ENCODE results near the gene ARRB1.
"Not testable (repeated sequence)": the region's sequence is repeated elsewhere in the genome, so short reads cannot be mapped to it uniquely, and the experiment has no call there.

Gene ARRB1

GRCh38 chr11:75371949-75372876, 20.8 kb upstream of the ARRB1 start:
- DNase-seq (ENCODE audit: low spot score), result no peak

- DNase-seq (ENCODE audit: low spot score), result no peak
Measured at GRCh38 chr11:75369560-75370255, 18.2 kb upstream of the ARRB1 start.

GRCh38 chr11:75366826-75367225, 15.4 kb upstream of the ARRB1 start:
- DNase-seq (ENCODE audit: low spot score), result not testable (repeated sequence)

DNA sequence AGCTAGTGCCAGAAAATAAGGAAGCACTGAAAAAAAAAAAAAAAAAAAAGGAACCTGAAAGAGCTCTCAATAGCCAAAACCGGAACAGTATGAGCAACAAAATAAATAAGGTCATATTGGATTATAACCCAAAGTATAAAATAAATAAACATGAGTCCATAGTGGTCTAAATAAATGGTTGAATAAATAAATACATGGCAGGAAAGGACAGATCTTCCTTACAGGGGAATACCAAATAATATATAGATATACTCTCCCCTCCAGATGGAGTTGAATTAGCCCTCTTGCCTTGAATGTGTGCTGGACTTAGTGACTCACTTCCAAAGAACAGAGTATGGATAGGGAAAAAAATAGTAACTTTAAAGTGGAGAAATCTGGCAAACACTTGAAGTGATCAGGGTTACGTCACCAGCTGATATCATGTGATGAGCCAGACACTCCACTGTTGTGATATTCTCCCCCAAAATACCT, 14.3 kb upstream of the ARRB1 start:
- no peak for DNase-seq (ENCODE audit: low spot score)

DNA sequence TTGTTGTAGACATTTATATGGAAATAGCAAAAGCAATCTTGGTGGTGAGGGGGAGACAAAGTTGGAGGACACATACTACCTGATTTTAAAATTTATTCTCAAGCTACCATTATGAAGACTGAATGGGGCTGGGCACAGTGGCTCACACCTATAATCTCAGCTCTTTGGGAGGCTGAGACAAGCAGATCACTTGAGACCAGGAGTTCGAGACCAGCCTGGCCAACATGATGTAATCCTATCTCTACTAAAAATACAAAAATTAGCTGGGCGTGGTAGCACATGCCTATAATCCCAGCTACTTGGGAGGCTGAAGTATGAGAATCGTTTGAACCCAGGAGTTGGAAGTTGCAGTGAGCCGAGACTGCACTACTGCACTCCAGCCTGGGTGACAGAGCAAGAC, 10.8 kb upstream of the ARRB1 start:
- DNase-seq (ENCODE audit: low spot score), result not testable (repeated sequence)

- DNase-seq (ENCODE audit: low spot score), result no peak
Measured at GRCh38 chr11:75356613-75357012, 5.2 kb upstream of the ARRB1 start.

DNA sequence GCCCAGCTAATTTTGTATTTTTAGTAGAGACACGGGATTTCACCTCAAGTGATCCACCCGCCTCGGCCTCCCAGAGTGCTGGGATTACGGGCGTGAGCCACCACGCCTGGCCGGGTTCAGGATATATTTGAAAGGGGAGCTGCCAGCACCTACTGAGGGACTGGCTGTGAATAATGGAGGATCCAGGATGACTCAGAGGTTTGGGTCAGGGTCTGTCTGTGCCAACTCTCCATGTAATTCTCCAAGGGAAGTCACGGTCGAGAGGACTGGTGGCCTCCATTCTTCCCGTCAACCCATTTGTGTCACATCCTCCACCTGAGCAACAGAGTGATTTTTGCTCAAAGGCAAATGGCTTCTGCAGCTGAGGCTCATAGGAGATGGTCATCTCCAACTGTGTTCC, 3.6 kb upstream of the ARRB1 start:
- no peak for DNase-seq (ENCODE audit: low spot score)

GRCh38 chr11:75352588-75353206, 1.2 kb upstream of the ARRB1 start:
- no peak for DNase-seq (ENCODE audit: low spot score)

DNA sequence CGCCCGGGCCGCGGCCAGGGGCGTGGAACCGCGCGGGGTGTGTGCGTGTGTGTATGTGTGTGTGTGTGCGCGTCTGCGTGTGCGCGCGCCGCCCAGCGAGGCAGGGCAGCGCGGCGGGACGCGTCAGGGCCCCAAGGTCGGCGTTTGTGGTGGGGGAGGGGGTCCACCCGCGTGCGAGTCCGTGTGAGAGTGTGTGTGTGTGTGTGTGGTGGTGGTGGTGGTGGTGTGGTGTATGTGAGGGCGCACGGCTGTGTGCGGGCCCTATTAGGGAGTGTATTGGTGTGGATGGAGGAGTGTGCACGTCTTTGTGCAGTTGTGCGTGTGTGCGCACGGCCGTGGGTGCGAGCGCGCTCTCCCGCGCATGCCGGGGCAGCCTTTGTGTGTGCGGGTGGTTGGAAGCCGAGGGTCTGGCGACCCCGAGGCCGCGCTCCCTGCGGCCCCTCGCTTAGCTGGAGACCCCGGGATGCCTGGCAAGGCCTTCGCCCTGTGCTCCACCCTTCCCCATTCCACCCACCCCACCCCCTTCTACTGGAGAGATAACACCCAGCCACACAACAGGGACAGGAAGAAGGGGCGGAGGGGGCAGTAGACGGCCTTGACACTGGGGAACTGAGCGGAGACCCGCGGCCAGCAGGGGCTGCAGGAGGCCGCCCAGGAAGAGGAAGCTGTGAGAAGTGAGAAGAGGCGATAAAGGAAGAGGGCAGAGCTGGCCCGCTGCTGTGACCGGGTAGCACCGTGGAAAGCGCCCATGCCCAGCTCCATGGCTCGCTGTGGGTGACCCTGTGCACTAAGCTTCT, 528 bp upstream of the ARRB1 start:
- no peak for DNase-seq (ENCODE audit: low spot score)

DNA sequence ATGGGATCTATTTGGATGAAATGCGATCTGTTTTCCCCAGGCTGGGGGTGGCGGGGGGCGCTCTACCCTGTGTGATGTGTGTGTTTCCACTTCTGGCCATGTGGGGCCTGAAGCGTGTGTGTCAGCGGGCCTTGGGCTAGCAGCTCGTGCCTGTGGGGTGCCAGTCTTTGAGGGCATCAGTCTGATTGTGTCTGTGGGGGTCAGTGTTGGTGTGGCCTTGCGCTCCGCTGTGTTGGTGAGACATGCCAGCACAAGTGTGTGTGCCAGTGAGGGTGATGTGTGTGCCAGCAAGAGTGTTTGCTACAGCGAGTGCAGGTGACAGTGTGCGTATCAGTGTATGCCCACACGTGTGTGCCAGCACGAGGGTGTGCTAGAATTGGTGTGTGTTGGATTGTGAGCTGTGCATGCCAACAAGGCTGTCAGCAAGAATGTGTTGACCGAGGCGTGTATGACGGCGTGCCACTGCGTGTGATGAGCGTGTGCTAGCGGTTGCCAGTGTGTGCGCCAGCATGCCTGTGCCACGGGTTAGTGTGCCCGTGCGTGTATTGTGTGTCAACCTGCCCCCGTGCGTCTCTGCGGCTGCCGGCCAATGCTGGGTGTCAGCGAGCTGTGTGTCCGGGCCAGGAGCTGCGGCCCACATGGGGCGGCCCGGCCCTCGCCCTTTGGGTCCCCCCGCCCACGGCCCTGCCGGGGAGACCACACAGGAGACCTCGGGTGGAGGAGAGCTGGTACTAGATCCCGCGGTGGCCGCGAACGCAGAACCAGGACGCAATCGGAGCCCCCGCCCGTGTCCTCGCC, 519 bp downstream of the ARRB1 start:
- no peak for DNase-seq (ENCODE audit: low spot score)

GRCh38 chr11:75350122-75350742, 1.2 kb downstream of the ARRB1 start:
- no peak for DNase-seq (ENCODE audit: low spot score)

GRCh38 chr11:75349521-75350116, 1.8 kb downstream of the ARRB1 start:
- no peak for DNase-seq (ENCODE audit: low spot score)

GRCh38 chr11:75347781-75348566, 3.5 kb downstream of the ARRB1 start:
- no peak for DNase-seq (ENCODE audit: low spot score)

GRCh38 chr11:75346912-75347647, 4.4 kb downstream of the ARRB1 start:
- no peak for DNase-seq (ENCODE audit: low spot score)

DNA sequence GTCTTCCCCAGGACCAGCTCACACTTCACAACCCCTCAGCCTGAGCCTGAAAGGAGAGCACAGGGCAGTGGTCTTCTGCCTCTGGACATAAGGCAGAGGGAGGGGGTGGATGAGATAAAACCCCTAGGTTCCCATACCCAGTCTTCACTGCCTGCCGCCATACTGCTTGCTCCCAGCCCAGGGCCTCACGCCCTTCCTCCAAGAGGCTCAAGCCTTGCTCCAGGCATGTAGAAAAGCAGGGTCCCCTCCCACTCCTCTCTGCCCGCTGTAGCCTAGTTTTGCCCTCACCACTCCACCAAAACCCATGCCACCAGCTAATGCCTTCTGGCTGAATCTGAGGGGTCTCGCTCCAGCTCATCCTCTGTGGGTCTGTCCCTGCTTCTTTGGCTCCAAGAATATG, 5.2 kb downstream of the ARRB1 start:
- DNase-seq (ENCODE audit: low spot score), result no peak

GRCh38 chr11:75345455-75346160, 5.9 kb downstream of the ARRB1 start:
- DNase-seq (ENCODE audit: low spot score), result no peak

GRCh38 chr11:75344761-75345454, 6.6 kb downstream of the ARRB1 start:
- no peak for DNase-seq (ENCODE audit: low spot score)

Measured in germinal center (tissue), 1 donor.